ENCODE data around the gene RAD1.

Gene RAD1

GRCh38 chr5:34858790-34859189, 56.5 kb downstream of the RAD1 start:
- DNase-seq = no peak

- no peak for DNase-seq
These were observed 57.4 kb downstream of the RAD1 start for GRCh38 chr5:34857894-34858293.

- no peak for DNase-seq
These were observed 58.1 kb downstream of the RAD1 start for GRCh38 chr5:34857161-34857560.
